ENCODE results near the gene FADS3. TPM values are rescaled to one million over a fixed set of nuclear protein-coding genes. Genes with fewer than 3 reads are reported as not detected.

The FADS3 gene
- polyA plus RNA-seq, 1 experiment = 271 TPM

DNA sequence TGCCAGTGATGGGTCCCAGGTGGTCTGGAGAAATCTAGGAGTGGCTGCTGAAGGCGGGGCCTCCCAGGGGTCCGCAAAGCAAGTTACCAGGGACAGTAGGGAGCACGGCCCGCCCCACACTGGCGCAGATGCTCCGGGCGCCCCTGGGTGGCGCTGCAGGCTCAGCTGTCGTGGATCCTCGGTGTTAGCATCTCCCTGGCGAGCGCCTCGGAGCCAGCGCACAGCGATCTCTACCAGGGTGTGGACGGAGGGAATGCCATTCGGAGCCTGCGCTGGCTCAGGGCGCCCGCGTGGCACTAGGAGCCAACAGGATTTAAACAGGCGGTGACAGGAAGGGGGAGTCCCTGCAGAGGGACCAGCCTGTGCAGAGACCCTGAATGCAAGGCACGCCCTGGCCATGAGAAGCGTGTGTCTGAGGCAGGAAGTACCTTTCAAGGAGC lies 20.2 kb downstream of the FADS3 start:
- POLR2A ChIA-PET = interaction anchor here (0.6 kb wide), 1 partner anchor 57 kb away, joined by 3 read pairs; no protein-coding TSS in a partner anchor

DNA sequence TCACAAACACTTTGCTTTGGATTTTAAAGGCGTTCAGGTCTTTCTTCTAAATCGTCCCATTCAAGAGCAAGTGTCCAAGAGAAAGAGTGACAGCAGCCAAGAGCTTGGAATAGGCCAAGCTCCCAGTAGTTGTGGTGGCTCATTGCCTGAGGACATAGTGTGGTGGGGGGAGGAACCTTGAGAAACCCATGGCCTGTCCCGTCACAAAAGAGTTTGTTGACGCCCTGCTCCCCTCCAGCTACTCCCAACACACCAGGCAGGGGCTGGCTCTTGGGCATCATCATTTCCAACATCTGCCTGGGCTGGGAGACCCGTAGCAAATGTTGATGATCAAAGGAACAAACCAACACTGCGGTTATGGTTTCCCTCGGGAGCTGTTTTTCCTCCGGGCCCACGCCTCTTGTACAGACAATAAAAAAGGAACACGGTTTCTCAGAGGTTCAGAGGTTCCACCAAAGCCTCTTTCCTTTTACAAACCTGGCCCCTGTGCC lies 20.8 kb downstream of the FADS3 start:
- TF ChIP-seq, protein P1, sequence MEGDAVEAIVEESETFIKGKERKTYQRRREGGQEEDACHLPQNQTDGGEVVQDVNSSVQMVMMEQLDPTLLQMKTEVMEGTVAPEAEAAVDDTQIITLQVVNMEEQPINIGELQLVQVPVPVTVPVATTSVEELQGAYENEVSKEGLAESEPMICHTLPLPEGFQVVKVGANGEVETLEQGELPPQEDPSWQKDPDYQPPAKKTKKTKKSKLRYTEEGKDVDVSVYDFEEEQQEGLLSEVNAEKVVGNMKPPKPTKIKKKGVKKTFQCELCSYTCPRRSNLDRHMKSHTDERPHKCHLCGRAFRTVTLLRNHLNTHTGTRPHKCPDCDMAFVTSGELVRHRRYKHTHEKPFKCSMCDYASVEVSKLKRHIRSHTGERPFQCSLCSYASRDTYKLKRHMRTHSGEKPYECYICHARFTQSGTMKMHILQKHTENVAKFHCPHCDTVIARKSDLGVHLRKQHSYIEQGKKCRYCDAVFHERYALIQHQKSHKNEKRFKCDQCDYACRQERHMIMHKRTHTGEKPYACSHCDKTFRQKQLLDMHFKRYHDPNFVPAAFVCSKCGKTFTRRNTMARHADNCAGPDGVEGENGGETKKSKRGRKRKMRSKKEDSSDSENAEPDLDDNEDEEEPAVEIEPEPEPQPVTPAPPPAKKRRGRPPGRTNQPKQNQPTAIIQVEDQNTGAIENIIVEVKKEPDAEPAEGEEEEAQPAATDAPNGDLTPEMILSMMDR (IDR thresholded peaks at IDR 0.05; ENCODE audit: insufficient read depth, low read depth, low read length) = no peak
- peaks cover 12% of the 10 kb centered on the region for H3K36me3 ChIP-seq (ENCODE audit: control insufficient read depth, insufficient read depth, low read length)
- CTCF ChIA-PET = interaction anchor here (0.7 to 6.7 kb wide), 33 partner anchors 9 to 287 kb away, joined by 3 to 69 read pairs (median 4); partner anchors contain the start of genes FADS1, FEN1, INCENP and TMEM258
- POLR2A ChIA-PET = no interaction called here
- DNase-seq (ENCODE audit: low read depth) = no peak
- no peaks in the 10 kb centered on the region for H3K27me3 ChIP-seq (ENCODE audit: control insufficient read depth, insufficient read depth, low read length)
- H3K4me3 ChIP-seq (ENCODE audit: low read depth, low read length) = no peak overlapping the region

More for the DNA sequence above, 20.2 kb downstream of the FADS3 start:
- H3K4me3 ChIP-seq (ENCODE audit: low read depth, low read length) = no peak overlapping the region
- CTCF ChIA-PET = interaction anchor here (0.7 to 6.7 kb wide), 30 partner anchors 9 to 286 kb away, joined by 3 to 69 read pairs (median 5); partner anchors contain the start of genes FADS1, FEN1, INCENP and TMEM258
- TF ChIP-seq, protein P1 (IDR thresholded peaks at IDR 0.05; ENCODE audit: insufficient read depth, low read depth, low read length) = peak; percentile 97
- no peaks in the 10 kb centered on the region for H3K27me3 ChIP-seq (ENCODE audit: control insufficient read depth, insufficient read depth, low read length)
- peaks cover 13% of the 10 kb centered on the region for H3K36me3 ChIP-seq (ENCODE audit: control insufficient read depth, insufficient read depth, low read length)
- no peak for DNase-seq (ENCODE audit: low read depth)

DNA sequence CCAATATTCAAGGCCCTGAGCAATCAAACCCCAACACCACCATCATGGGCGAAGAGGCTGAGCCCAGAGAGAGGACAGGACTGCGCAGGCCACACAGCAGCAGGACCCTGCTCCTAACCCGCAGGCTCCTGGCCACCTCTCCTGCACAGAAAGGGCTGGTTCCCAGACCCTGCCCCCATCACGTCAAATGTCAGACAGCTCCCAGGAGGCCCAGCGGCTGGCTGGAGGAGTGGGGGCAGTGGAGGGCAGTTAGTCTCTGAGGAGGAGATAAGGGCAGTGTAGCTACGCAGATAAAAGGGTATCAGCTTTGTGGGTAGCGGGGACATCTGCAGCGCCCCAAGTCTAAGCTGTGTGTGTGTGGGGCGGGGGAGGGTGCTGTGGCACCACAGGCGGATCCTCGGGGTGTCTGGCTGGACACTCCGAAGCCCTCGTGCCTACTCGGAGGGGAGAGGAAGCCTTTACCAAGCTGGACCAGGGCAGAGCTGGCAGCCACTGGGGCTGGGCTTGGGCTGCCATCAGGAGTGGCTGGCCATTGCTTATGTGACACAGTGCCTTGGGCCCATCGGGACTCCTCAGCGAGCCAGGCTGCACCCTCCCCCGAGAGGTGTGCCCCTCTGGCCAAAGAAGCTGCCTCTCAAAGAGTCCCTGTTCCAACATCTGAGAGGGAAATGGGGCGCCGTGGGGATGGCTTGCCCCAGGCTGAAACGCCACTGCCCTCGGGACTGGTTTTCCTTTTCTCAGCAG lies 21.5 kb downstream of the FADS3 start:
- no peak for DNase-seq (ENCODE audit: low read depth)
- ChIA-PET POLR2A (no interaction called here), CTCF (interaction anchor here (0.7 to 6.7 kb wide), 27 partner anchors 11 to 253 kb away, joined by 3 to 69 read pairs (median 6); partner anchors contain the start of genes FADS1, FEN1, INCENP and TMEM258)
- Histone ChIP-seq H3K4me3 (ENCODE audit: low read depth, low read length) (no peak overlapping the region), H3K36me3 (ENCODE audit: control insufficient read depth, insufficient read depth, low read length) (peaks cover 16% of the 10 kb centered on the region), H3K27me3 (ENCODE audit: control insufficient read depth, insufficient read depth, low read length) (no peaks in the 10 kb centered on the region)
- TF ChIP-seq, protein P1 (IDR thresholded peaks at IDR 0.05; ENCODE audit: insufficient read depth, low read depth, low read length) = no peak

DNA sequence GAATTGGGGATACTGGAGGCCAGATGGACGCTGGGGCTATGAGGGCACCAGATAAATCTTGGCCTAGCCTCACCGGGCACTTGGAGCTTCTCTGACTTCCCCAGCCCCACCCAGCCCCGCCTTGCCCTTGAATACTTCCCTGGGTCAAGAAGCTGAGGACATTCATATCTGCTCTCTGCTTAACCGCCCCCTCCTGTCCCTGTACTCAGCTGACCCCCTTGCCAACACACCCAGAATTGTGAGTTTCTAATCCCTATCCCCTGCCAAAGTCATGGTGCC lies 22.0 kb downstream of the FADS3 start:
- POLR2A ChIA-PET = no interaction called here
- TF ChIP-seq, protein P1 (IDR thresholded peaks at IDR 0.05; ENCODE audit: insufficient read depth, low read depth, low read length) = no peak
- peaks cover 19% of the 10 kb centered on the region for H3K36me3 ChIP-seq (ENCODE audit: control insufficient read depth, insufficient read depth, low read length)
- no peaks in the 10 kb centered on the region for H3K27me3 ChIP-seq (ENCODE audit: control insufficient read depth, insufficient read depth, low read length)
- CTCF ChIA-PET = interaction anchor here (2.9 to 6.7 kb wide), 4 partner anchors 21 to 239 kb away, joined by 10 to 69 read pairs (median 43); no protein-coding TSS in a partner anchor
- no peak overlapping the region for H3K4me3 ChIP-seq (ENCODE audit: low read depth, low read length)
- DNase-seq (ENCODE audit: low read depth) = no peak
